ENCODE results near the gene NOS1AP.

Gene NOS1AP

DNA sequence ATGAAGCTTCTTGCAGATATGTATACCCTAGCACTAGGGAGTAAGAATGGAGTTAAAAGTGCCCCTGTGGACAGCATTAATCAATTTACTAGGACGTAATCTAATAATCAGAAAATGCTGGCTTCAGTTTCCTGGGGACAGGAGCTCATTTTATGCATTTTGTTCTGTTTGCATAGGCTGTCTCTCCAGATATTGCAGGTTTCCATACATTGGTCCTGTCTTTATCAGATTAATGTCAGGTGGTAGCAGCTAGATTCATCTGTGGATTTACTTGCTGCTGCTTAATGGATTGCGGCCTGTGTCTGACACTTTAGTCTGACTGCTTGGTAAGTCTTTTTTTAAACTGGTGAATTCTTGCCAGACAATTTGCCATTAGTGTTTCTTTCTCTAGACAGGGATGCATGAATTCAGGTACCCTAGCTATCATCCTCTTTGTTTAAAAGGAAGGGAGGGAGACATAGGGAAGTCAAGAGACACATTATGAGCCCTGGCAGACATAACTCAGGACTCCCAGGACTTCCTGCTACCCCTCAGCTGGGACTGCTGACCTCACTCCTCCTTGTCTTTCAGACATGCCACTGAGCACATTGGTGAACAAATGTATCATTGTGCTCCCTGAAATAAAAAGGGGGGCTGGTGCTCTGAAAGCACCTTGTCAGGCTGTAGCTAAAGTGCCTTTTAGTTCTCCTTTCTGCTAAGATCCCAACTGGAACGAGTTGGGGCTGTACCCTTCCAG lies 47.7 kb downstream of the NOS1AP start:
- H3K4me3 ChIP-seq (ENCODE audit: low read depth, low read length) = no peak overlapping the region
- DNase-seq (ENCODE audit: low read depth) = no peak
- TF ChIP-seq, protein P1, sequence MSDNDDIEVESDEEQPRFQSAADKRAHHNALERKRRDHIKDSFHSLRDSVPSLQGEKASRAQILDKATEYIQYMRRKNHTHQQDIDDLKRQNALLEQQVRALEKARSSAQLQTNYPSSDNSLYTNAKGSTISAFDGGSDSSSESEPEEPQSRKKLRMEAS (IDR thresholded peaks at IDR 0.05; ENCODE audit: low read depth, low read length) = no peak
- TF ChIP-seq, protein P2, sequence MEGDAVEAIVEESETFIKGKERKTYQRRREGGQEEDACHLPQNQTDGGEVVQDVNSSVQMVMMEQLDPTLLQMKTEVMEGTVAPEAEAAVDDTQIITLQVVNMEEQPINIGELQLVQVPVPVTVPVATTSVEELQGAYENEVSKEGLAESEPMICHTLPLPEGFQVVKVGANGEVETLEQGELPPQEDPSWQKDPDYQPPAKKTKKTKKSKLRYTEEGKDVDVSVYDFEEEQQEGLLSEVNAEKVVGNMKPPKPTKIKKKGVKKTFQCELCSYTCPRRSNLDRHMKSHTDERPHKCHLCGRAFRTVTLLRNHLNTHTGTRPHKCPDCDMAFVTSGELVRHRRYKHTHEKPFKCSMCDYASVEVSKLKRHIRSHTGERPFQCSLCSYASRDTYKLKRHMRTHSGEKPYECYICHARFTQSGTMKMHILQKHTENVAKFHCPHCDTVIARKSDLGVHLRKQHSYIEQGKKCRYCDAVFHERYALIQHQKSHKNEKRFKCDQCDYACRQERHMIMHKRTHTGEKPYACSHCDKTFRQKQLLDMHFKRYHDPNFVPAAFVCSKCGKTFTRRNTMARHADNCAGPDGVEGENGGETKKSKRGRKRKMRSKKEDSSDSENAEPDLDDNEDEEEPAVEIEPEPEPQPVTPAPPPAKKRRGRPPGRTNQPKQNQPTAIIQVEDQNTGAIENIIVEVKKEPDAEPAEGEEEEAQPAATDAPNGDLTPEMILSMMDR (IDR thresholded peaks at IDR 0.05; ENCODE audit: low read depth, low read length) = no peak
- TF ChIP-seq POLR2A (IDR thresholded peaks at IDR 0.05; ENCODE audit: extremely low read depth, insufficient read length) = no peak
- no peak for TF ChIP-seq MYC (IDR thresholded peaks at IDR 0.05; ENCODE audit: low read depth, low read length)

DNA sequence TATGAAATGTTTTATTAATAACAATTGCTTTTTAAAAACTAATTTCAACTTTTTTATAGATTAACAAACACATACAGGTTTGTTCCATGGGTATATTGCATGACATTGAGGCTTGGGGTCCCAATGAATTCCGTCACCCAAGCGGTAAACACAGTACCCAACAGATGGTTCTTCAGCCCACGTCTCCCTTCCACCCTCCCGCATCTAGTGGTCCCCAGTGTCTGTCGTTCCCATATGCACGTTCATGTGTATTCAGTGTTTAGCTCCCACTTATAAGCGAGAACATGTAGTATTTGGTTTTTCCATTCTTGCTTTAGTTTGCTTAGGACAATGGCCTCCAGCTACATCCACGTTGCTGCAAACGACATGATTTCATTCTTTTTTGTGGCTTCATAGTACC lies 48.6 kb downstream of the NOS1AP start:
- no peak for TF ChIP-seq MYC (IDR thresholded peaks at IDR 0.05; ENCODE audit: low read depth, low read length)
- TF ChIP-seq, protein P2 (IDR thresholded peaks at IDR 0.05; ENCODE audit: low read depth, low read length) = no peak
- TF ChIP-seq, protein P1 (IDR thresholded peaks at IDR 0.05; ENCODE audit: low read depth, low read length) = no peak
- no peak for TF ChIP-seq POLR2A (IDR thresholded peaks at IDR 0.05; ENCODE audit: extremely low read depth, insufficient read length)
- DNase-seq (ENCODE audit: low read depth) = no peak
- H3K4me3 ChIP-seq (ENCODE audit: low read depth, low read length) = no peak overlapping the region

GRCh38 chr1:162128693-162129356 lies 59.3 kb downstream of the NOS1AP start:
- no peak overlapping the region for H3K4me3 ChIP-seq (ENCODE audit: low read depth, low read length)
- TF ChIP-seq POLR2A (IDR thresholded peaks at IDR 0.05; ENCODE audit: extremely low read depth, insufficient read length) = no peak
- no peak for DNase-seq (ENCODE audit: low read depth)

DNA sequence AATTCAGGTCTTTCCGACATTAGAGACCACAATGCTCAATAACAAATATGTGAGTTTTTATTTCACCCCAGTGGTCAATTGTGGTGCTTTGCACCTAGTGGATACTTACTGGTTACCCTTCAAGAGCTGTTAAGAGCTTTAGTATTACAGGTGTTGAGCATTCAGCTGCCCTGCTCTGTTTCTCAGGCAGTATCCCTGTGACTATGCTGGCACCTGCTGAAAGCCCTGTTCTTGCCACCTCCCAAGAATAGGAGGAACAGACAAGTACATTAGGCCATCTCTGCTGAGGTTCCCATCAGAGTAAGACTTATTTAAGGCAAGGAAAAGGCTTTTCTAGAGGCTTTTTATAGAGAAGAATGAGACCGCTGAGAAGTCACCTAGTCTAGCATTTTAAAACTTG lies 60.8 kb downstream of the NOS1AP start:
- H3K4me3 ChIP-seq (ENCODE audit: low read depth, low read length) = no peak overlapping the region
- DNase-seq (ENCODE audit: low read depth) = no peak

GRCh38 chr1:162131400-162132321 lies 62.2 kb downstream of the NOS1AP start:
- TF ChIP-seq MYC (IDR thresholded peaks at IDR 0.05; ENCODE audit: low read depth, low read length) (no peak), POLR2A (IDR thresholded peaks at IDR 0.05; ENCODE audit: extremely low read depth, insufficient read length) (no peak)
- TF ChIP-seq, protein P1 (IDR thresholded peaks at IDR 0.05; ENCODE audit: low read depth, low read length) = no peak
- TF ChIP-seq, protein P2 (IDR thresholded peaks at IDR 0.05; ENCODE audit: low read depth, low read length) = no peak
- H3K4me3 ChIP-seq (ENCODE audit: low read depth, low read length) = no peak overlapping the region
- no peak for DNase-seq (ENCODE audit: low read depth)

More for the DNA sequence above, 60.8 kb downstream of the NOS1AP start:
- no peak for TF ChIP-seq MYC (IDR thresholded peaks at IDR 0.05; ENCODE audit: low read depth, low read length)
- TF ChIP-seq, protein P2 (IDR thresholded peaks at IDR 0.05; ENCODE audit: low read depth, low read length) = no peak
- no peak for TF ChIP-seq POLR2A (IDR thresholded peaks at IDR 0.05; ENCODE audit: extremely low read depth, insufficient read length)
- TF ChIP-seq, protein P1 (IDR thresholded peaks at IDR 0.05; ENCODE audit: low read depth, low read length) = no peak
